ENCODE data around the gene PCDHB2.
"Not testable (repeated sequence)": the region's sequence is repeated elsewhere in the genome, so short reads cannot be mapped to it uniquely, and the experiment has no call there.

Gene PCDHB2

GRCh38 chr5:141101059-141101458, 6.6 kb downstream of the PCDHB2 start:
- Histone ChIP-seq H3K79me2 (ENCODE audit: control insufficient read depth, insufficient read depth, low read length, unreplicated experiment) (no peaks in the 10 kb centered on the region), H3K36me3 (ENCODE audit: insufficient read depth, low read length) (no peaks in the 10 kb centered on the region), H3K27me3 (ENCODE audit: insufficient read depth, low read length) (no peaks in the 10 kb centered on the region), H3K27ac (ENCODE audit: low read depth, low read length) (no peak overlapping the region), H3K4me3 (ENCODE audit: low read depth, low read length) (no peak overlapping the region), H3K4me1 (ENCODE audit: control insufficient read depth, insufficient read depth, low read length, unreplicated experiment) (no peaks in the 10 kb centered on the region), H2AFZ (ENCODE audit: low read length, unreplicated experiment) (no peak overlapping the region)

- H3K36me3 ChIP-seq (ENCODE audit: insufficient read depth, low read length); H3K4me3 ChIP-seq (ENCODE audit: low read depth, low read length); H3K27me3 ChIP-seq (ENCODE audit: insufficient read depth, low read length); H2AFZ ChIP-seq (ENCODE audit: low read length, unreplicated experiment); H3K4me1 ChIP-seq (ENCODE audit: control insufficient read depth, insufficient read depth, low read length, unreplicated experiment); H3K79me2 ChIP-seq (ENCODE audit: control insufficient read depth, insufficient read depth, low read length, unreplicated experiment); H3K27ac ChIP-seq (ENCODE audit: low read depth, low read length): not testable (repeated sequence)
Measured at GRCh38 chr5:141102070-141102469, 7.7 kb downstream of the PCDHB2 start.

- not testable (repeated sequence) for H3K4me1 ChIP-seq (ENCODE audit: control insufficient read depth, insufficient read depth, low read length, unreplicated experiment); H3K27ac ChIP-seq (ENCODE audit: low read depth, low read length); H3K79me2 ChIP-seq (ENCODE audit: control insufficient read depth, insufficient read depth, low read length, unreplicated experiment); H3K36me3 ChIP-seq (ENCODE audit: insufficient read depth, low read length); H3K27me3 ChIP-seq (ENCODE audit: insufficient read depth, low read length); H2AFZ ChIP-seq (ENCODE audit: low read length, unreplicated experiment); H3K4me3 ChIP-seq (ENCODE audit: low read depth, low read length)
Measured at GRCh38 chr5:141102471-141102870, 8.1 kb downstream of the PCDHB2 start.

- Histone ChIP-seq H3K4me1 (ENCODE audit: control insufficient read depth, insufficient read depth, low read length, unreplicated experiment) (no peaks in the 10 kb centered on the region), H3K27me3 (ENCODE audit: insufficient read depth, low read length) (no peaks in the 10 kb centered on the region), H2AFZ (ENCODE audit: low read length, unreplicated experiment) (no peak overlapping the region), H3K79me2 (ENCODE audit: control insufficient read depth, insufficient read depth, low read length, unreplicated experiment) (no peaks in the 10 kb centered on the region), H3K36me3 (ENCODE audit: insufficient read depth, low read length) (no peaks in the 10 kb centered on the region), H3K27ac (ENCODE audit: low read depth, low read length) (no peak overlapping the region), H3K4me3 (ENCODE audit: low read depth, low read length) (no peak overlapping the region)
Measured at GRCh38 chr5:141105350-141105749, 10.9 kb downstream of the PCDHB2 start.

GRCh38 chr5:141119250-141119649, 24.8 kb downstream of the PCDHB2 start:
- no peaks in the 10 kb centered on the region for H3K79me2 ChIP-seq (ENCODE audit: control insufficient read depth, insufficient read depth, low read length, unreplicated experiment)
- no peak overlapping the region for H3K27ac ChIP-seq (ENCODE audit: low read depth, low read length)
- H2AFZ ChIP-seq (ENCODE audit: low read length, unreplicated experiment), result no peak overlapping the region
- H3K4me1 ChIP-seq (ENCODE audit: control insufficient read depth, insufficient read depth, low read length, unreplicated experiment), result no peaks in the 10 kb centered on the region
- no peak overlapping the region for H3K4me3 ChIP-seq (ENCODE audit: low read depth, low read length)
- H3K36me3 ChIP-seq (ENCODE audit: insufficient read depth, low read length), result no peaks in the 10 kb centered on the region
- 0 out of 2 replicates have a peak, but pooled peaks cover 4% of the 10 kb centered on the region for H3K27me3 ChIP-seq (ENCODE audit: insufficient read depth, low read length)

- Histone ChIP-seq H3K36me3 (ENCODE audit: insufficient read depth, low read length) (no peaks in the 10 kb centered on the region), H3K4me1 (ENCODE audit: control insufficient read depth, insufficient read depth, low read length, unreplicated experiment) (no peaks in the 10 kb centered on the region), H3K79me2 (ENCODE audit: control insufficient read depth, insufficient read depth, low read length, unreplicated experiment) (no peaks in the 10 kb centered on the region), H2AFZ (ENCODE audit: low read length, unreplicated experiment) (no peak within 1 kb of the TSS), H3K27ac (ENCODE audit: low read depth, low read length) (no peak within 1 kb of the TSS), H3K27me3 (ENCODE audit: insufficient read depth, low read length) (0 out of 2 replicates have a peak, but pooled peaks cover 4% of the 10 kb centered on the region), H3K4me3 (ENCODE audit: low read depth, low read length) (no peak within 1 kb of the TSS)
Measured at GRCh38 chr5:141121563-141121962, 27.1 kb downstream of the PCDHB2 start, which contains the start of gene PCDHB4. TSS of gene PCDHB4 (plus strand) at chr5:141121818. CDS start at chr5:141121999, 181 bp downstream.

- no peak overlapping the region for H3K27ac ChIP-seq (ENCODE audit: low read depth, low read length)
- no peak overlapping the region for H2AFZ ChIP-seq (ENCODE audit: low read length, unreplicated experiment)
- no peaks in the 10 kb centered on the region for H3K36me3 ChIP-seq (ENCODE audit: insufficient read depth, low read length)
- 0 out of 2 replicates have a peak, but pooled peaks cover 4% of the 10 kb centered on the region for H3K27me3 ChIP-seq (ENCODE audit: insufficient read depth, low read length)
- no peaks in the 10 kb centered on the region for H3K4me1 ChIP-seq (ENCODE audit: control insufficient read depth, insufficient read depth, low read length, unreplicated experiment)
- H3K79me2 ChIP-seq (ENCODE audit: control insufficient read depth, insufficient read depth, low read length, unreplicated experiment), result no peaks in the 10 kb centered on the region
- no peak overlapping the region for H3K4me3 ChIP-seq (ENCODE audit: low read depth, low read length)
Measured at GRCh38 chr5:141121985-141122384, 27.6 kb downstream of the PCDHB2 start.

GRCh38 chr5:141123396-141124135, 29.2 kb downstream of the PCDHB2 start:
- not testable (repeated sequence) for H3K79me2 ChIP-seq (ENCODE audit: control insufficient read depth, insufficient read depth, low read length, unreplicated experiment); H3K4me3 ChIP-seq (ENCODE audit: low read depth, low read length); H2AFZ ChIP-seq (ENCODE audit: low read length, unreplicated experiment); H3K27me3 ChIP-seq (ENCODE audit: insufficient read depth, low read length); H3K36me3 ChIP-seq (ENCODE audit: insufficient read depth, low read length); H3K4me1 ChIP-seq (ENCODE audit: control insufficient read depth, insufficient read depth, low read length, unreplicated experiment); H3K27ac ChIP-seq (ENCODE audit: low read depth, low read length)

GRCh38 chr5:141127305-141127704, 32.9 kb downstream of the PCDHB2 start:
- H3K27ac ChIP-seq (ENCODE audit: low read depth, low read length), result no peak overlapping the region

GRCh38 chr5:141135030-141135717, 40.8 kb downstream of the PCDHB2 start, which contains the start of gene PCDHB5:
TSS of gene PCDHB5 (plus strand) at chr5:141135206. CDS start at chr5:141135435, 229 bp downstream.
- H3K4me3 ChIP-seq (ENCODE audit: low read depth, low read length), result peak within 1 kb of the TSS; percentile 46
- no peaks in the 10 kb centered on the region for H3K4me1 ChIP-seq (ENCODE audit: control insufficient read depth, insufficient read depth, low read length, unreplicated experiment)

More at GRCh38 chr5:141127305-141127704, 32.9 kb downstream of the PCDHB2 start:
- Histone ChIP-seq H3K79me2 (ENCODE audit: control insufficient read depth, insufficient read depth, low read length, unreplicated experiment) (no peaks in the 10 kb centered on the region), H3K4me1 (ENCODE audit: control insufficient read depth, insufficient read depth, low read length, unreplicated experiment) (no peaks in the 10 kb centered on the region), H3K27me3 (ENCODE audit: insufficient read depth, low read length) (no peaks in the 10 kb centered on the region), H3K36me3 (ENCODE audit: insufficient read depth, low read length) (no peaks in the 10 kb centered on the region), H3K4me3 (ENCODE audit: low read depth, low read length) (no peak overlapping the region), H2AFZ (ENCODE audit: low read length, unreplicated experiment) (no peak overlapping the region)

More at GRCh38 chr5:141135030-141135717, 40.8 kb downstream of the PCDHB2 start, which contains the start of gene PCDHB5:
- Histone ChIP-seq H3K79me2 (ENCODE audit: control insufficient read depth, insufficient read depth, low read length, unreplicated experiment) (no peaks in the 10 kb centered on the region), H2AFZ (ENCODE audit: low read length, unreplicated experiment) (no peak within 1 kb of the TSS), H3K27ac (ENCODE audit: low read depth, low read length) (no peak within 1 kb of the TSS), H3K27me3 (ENCODE audit: insufficient read depth, low read length) (no peaks in the 10 kb centered on the region), H3K36me3 (ENCODE audit: insufficient read depth, low read length) (no peaks in the 10 kb centered on the region)

Data from ACC112 (cell line).